HG03175 (cell line): Measurements from ENCODE around the gene SPECC1.
"Not testable (repeated sequence)": the region's sequence is repeated elsewhere in the genome, so short reads cannot be mapped to it uniquely, and the experiment has no call there.

Experiments used
- ATAC-seq: cut with Tn5 transposase; IDR thresholded peaks from one replicate; pipeline ENCODE4 v1.9.1; 2021; ENCODE audit warnings: mild to moderate bottlenecking, moderate library complexity; ENCODE audit not compliant: unreplicated experiment

The SPECC1 gene

GRCh38 chr17:20259668-20260067 lies 250.5 kb downstream of the SPECC1 start:
- ATAC-seq, result no peak

- no peak for ATAC-seq
Measured at GRCh38 chr17:20260268-20260667, 251.1 kb downstream of the SPECC1 start.

GRCh38 chr17:20262226-20263114 lies 253.3 kb downstream of the SPECC1 start:
- ATAC-seq, result no peak

GRCh38 chr17:20263115-20263433 lies 253.9 kb downstream of the SPECC1 start:
- not testable (repeated sequence) for ATAC-seq

- no peak for ATAC-seq
Measured at GRCh38 chr17:20263595-20263994, 254.4 kb downstream of the SPECC1 start.

DNA sequence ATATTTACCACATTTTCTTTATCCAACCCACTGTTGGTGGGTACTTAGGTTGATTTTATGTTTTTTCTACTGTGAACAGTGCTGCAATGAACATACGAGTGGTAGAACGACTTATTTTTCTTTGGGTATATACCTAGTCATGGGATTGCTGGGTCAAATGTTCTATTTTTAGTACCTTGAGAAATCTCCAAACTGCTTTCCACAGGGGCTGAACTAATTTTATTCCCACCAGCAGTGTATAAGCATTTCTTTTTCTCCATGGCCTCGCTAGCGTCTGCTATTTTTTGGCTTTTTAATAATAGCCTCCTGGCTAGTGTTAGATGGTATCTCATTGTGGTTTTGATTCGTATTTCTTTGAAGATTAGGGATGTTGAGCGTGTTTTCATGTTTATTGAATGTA lies 255.8 kb downstream of the SPECC1 start:
- no peak for ATAC-seq

DNA sequence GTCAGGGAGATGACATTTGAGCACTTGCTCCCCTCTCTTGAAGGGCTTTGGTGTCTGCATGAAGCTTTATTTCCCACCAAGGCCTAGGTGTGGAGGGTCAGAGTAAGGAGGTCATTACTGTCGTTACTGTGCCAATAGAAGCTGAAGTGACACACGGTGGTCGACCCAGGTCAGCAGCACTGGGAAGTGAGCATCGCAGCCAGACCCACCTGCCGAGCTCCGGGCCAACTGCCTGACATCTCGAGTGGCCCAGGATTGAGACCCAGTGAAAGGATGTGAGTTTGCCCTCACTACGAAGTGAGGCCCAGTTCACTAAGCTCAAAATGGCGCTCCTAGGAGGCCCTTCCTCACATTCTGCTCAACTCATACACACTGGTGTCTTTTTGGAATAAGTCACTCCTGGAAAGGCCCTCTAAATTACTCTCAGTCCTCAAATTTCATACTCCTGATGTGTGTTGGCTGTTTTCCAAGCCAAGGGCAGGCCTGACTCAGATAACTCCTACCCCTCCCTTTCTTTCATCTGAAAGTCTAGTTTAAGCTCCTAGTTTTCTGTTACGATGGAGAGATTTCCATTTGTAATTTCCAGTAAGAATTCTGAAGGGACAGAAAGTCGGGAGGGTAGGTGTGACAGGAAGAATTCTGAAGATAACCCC lies 257.8 kb downstream of the SPECC1 start:
- ATAC-seq, result no peak

GRCh38 chr17:20267459-20267842 lies 258.3 kb downstream of the SPECC1 start:
- ATAC-seq, result no peak

DNA sequence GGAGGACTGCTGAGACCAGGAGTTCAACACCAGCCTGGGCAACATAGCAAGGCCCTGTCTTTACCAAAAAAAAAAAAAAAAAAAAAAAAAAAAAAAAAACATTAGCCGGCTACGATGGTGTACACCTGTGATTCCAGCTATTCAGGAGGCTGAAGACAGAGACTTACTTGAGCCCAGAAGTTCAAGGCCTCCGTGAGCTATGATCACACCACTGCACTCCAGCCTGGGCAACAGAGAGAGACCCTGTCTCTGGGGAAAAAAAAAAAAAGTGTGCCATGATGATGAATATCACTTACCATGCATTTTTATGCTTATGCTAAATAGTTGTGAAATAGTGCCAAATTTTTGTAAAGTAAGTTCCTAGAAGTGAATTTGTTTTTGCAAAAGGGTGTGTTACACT lies 261.2 kb downstream of the SPECC1 start:
- ATAC-seq, result no peak

GRCh38 chr17:20271011-20271610 lies 262.0 kb downstream of the SPECC1 start:
- no peak for ATAC-seq

DNA sequence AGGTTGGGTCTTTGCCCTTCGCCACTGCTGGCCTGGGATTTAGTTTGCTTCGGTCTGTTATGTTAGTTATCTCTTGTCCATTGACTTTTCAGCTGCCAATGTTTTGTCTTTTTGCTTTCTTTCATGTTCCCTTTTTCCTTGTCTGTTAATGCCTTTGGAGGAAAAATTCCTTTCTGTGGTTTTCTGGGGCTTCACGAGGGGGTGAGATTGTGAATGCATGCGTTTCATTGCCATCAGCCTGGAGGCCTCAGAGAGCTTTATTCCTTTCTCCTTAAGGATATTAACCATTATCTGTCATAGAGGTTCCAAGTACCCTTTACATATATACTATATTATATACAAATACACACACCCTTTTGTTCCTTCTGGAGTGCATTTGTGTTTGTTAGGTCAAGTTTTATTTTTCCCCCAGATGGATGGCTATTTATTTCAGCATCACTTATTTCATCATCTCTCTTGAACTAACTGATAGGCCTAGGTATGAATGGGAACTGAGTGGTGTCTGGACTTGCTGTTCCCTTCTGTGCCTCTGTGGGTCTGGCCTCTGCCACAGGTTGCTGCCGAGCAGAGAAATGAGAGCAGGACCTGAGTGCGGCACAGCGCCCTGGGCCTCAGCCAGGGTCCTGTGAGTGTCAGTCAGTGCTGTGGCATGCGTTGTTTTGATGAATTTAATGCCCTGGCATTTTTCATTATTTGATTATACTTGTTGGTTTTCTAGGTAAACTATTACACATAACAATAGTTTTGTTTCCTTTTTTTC lies 264.8 kb downstream of the SPECC1 start:
- ATAC-seq, result no peak

- ATAC-seq, result no peak
Measured at GRCh38 chr17:20275653-20276052, 266.5 kb downstream of the SPECC1 start.

DNA sequence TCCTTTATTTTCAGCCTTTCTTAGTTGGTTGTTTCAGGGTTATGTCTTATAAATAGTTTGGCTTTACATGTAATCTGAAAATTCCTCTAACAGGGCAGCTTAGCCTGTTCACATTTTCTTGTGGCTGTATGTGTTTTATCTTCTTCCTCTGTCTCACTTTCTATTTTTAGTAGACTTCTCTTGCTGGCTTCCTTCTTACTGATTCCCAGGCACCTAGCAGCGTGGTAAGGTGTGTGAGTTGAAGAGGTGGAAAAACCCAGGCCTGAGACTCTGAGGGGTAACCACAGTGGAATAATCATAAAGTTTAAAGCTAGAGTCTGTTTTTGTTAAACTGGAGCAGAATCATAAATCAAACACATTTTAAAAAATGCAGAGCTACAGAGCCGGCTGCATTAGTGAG lies 267.3 kb downstream of the SPECC1 start:
- ATAC-seq, result no peak

DNA sequence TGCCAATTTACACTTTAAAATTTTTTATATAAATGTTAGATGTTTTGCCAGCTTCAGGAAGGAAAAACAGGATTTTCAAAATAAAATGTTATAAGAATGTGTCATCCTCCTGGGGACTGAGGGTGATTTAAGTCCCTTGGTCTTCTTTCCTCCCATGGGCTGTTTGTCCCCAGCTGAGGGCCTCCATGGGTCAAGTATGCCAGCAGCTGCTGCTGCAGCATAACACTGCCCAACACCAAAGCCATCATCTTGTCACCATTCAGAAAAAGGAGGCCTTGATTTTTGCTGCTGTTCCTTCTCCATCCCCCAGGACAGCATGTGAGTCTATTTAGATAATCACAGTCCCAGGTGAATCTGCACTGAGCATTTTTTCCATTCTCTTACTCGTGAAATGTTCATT lies 269.6 kb downstream of the SPECC1 start:
- ATAC-seq, result no peak

DNA sequence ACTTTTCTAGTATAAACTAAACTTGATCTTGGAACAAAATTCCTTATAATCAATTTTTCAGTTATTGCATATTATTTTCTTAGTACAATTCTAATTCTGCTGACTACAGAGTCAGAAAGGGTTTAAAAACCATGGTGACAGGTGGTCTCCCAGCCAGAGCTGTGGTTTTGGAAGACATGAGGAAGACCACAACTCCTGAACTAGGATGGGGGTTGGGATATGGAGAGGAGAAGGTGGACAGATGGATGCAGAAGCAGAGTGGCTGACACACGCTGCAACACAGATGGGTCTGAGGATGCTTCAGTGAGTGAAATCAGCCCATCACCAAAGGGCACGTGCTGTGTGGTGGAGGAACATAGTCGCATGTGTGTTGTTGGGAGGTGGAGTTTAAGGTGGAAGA lies 270.5 kb downstream of the SPECC1 start:
- ATAC-seq, result no peak

DNA sequence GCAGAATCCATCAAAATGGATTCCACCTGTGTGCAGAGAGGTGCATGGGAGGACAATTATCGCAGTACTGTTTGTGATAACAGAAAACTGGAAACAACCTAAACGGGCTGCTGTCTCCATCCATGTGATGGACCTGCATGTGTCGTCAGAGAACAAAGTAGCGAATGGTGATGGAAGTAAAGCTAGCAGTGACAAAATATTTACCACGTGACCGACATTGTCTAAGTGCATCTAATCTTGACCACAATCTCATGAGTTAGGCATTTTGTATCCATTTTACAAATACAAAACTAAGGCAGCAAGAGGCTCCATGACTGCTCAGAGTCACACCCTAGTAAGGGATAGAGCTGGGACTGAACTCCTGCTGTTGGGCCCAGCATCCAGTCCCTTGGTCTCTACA lies 270.9 kb downstream of the SPECC1 start:
- no peak for ATAC-seq

GRCh38 chr17:20280851-20281250 lies 271.7 kb downstream of the SPECC1 start:
- no peak for ATAC-seq

GRCh38 chr17:20281860-20282259 lies 272.7 kb downstream of the SPECC1 start:
- ATAC-seq, result no peak

DNA sequence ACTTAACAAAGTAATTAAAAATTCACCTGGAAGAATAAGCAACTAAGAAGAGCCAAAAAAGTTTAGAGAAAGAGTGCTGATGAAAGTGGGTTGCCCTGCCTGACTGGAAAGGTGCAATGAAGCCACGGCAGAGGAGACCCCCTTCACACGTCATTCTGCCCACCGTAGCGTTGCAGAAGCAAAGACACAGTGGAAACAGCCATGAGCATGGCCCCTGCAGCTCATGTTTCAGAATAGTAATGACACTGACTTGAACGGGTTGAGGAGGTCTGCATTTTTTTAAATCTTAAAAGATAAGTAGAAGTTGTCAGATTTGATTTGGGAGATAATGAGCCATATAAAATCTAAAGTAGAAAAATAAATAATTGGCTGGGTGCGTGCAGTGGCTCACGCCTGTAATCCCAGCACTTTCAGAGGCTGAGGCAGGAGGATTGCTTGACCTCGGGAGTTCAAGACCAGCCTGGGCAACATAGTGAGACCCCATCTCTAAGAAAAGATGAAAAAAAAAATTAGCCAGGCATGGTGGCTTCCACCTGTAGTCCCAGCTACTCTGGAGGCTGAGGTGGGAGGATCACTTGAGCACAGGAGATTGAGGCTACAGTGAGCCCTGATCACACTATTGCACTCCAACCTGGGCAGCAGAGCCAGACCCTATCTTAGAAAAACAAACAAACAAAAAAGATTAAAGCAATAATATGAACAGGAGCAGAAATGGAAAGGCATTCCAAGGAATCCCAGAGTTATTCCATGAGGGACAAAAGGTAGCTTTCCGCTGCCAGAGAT lies 273.6 kb downstream of the SPECC1 start:
- no peak for ATAC-seq

GRCh38 chr17:20284022-20284421 lies 274.9 kb downstream of the SPECC1 start:
- no peak for ATAC-seq
